ENCODE measurements around the gene SPATS2.

Gene SPATS2

GRCh38 chr12:49543221-49543913 lies 176.1 kb downstream of the SPATS2 start:
- DNase-seq: no peak

GRCh38 chr12:49543914-49544815 lies 176.9 kb downstream of the SPATS2 start:
- DNase-seq: no peak

GRCh38 chr12:49545815-49546214 lies 178.6 kb downstream of the SPATS2 start:
- no peak for DNase-seq

- no peak for DNase-seq
These were observed 179.2 kb downstream of the SPATS2 start for GRCh38 chr12:49546481-49546880.

GRCh38 chr12:49547090-49547690 lies 179.9 kb downstream of the SPATS2 start:
- no peak for DNase-seq

- no peak for DNase-seq
These were observed 181.2 kb downstream of the SPATS2 start for GRCh38 chr12:49548481-49548821.

- DNase-seq: no peak
These were observed 181.8 kb downstream of the SPATS2 start for GRCh38 chr12:49548822-49549648.

GRCh38 chr12:49549735-49550692 lies 182.8 kb downstream of the SPATS2 start:
- DNase-seq: peak; percentile 62

GRCh38 chr12:49550693-49551252 lies 183.5 kb downstream of the SPATS2 start:
- DNase-seq: no peak

GRCh38 chr12:49552014-49552413 lies 184.8 kb downstream of the SPATS2 start:
- DNase-seq: no peak

- DNase-seq: no peak
These were observed 185.2 kb downstream of the SPATS2 start for GRCh38 chr12:49552425-49552824.

GRCh38 chr12:49552899-49553298 lies 185.6 kb downstream of the SPATS2 start:
- DNase-seq: no peak

- peak; percentile 39 for DNase-seq
These were observed 186.3 kb downstream of the SPATS2 start for GRCh38 chr12:49553512-49554088.

- no peak for DNase-seq
These were observed 187.0 kb downstream of the SPATS2 start for GRCh38 chr12:49554266-49554665.

GRCh38 chr12:49555631-49556390 lies 188.5 kb downstream of the SPATS2 start:
- DNase-seq: no peak

GRCh38 chr12:49556391-49557186 lies 189.3 kb downstream of the SPATS2 start:
- no peak for DNase-seq

GRCh38 chr12:49557187-49557916 lies 190.1 kb downstream of the SPATS2 start:
- DNase-seq: no peak

GRCh38 chr12:49557917-49558215 lies 190.6 kb downstream of the SPATS2 start:
- no peak for DNase-seq

GRCh38 chr12:49558526-49558925 lies 191.3 kb downstream of the SPATS2 start:
- DNase-seq: no peak

Measured in SHP77 treated with DMSO at 0.1 percent for 48 hours (cell line).